ENCODE measurements around the gene RNF222.

Gene RNF222

GRCh38 chr17:8345052-8345690 is 52.5 kb downstream of the RNF222 start:
- no peak for DNase-seq (ENCODE audit: low spot score)

GRCh38 chr17:8341456-8341855 is 56.2 kb downstream of the RNF222 start:
- no peak for DNase-seq (ENCODE audit: low spot score)
